GM19099 (cell line): ENCODE data around the gene GBE1.

Source experiments
- POLR2A ChIP-seq: IDR thresholded peaks from 3 replicates; pipeline ENCODE4 v1.6.1; 2011; ENCODE audit warnings: low read depth; ENCODE audit not compliant: insufficient read length; ENCODE audit errors: extremely low read depth

The GBE1 gene

GRCh38 chr3:81760924-81761903 lies at the start of gene GBE1:
Gene GBE1 (minus strand): TSS chr3:81761645. CDS start chr3:81761517, 128 bp downstream.
- peak; percentile 89 for TF ChIP-seq POLR2A

DNA sequence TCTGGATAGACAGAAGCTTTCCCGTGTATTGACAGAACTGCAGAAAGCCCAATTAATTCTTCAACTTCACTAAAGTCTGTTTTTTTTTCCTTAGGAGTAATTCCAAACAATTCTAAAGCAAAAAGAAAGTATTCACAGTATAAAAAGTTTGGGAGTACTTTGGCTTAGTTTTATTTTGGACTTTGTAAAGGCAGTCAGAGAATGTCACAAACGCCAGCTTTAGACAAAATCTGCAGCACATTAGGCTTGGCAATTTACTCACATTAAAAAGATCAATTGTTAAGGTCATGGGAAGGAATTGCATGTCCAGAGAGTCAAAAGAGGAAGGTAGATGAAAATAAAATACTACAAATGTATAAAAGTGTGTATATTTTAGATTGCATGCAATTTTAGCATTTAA lies 47.5 kb upstream of the GBE1 start:
- no peak for TF ChIP-seq POLR2A

GRCh38 chr3:81799403-81799802 lies 38.0 kb upstream of the GBE1 start:
- no peak for TF ChIP-seq POLR2A

DNA sequence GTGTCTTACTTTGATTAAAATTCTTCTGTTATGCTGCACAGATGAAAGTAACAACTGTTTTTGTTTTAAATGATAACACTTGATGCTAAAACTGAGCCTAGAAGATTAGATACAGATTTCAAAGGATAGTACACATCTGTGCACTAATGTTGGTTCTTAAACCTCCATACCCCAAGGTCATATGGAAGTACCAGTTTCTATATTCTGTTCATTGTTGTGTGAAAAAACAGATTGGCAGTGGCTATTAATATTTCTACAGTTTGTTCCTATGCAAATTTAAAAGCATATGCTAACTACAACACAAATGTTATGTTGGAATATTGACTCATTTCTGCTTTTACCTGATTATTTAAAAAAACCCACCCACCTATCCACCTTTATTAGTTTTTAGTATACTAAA lies 32.0 kb upstream of the GBE1 start:
- no peak for TF ChIP-seq POLR2A

- TF ChIP-seq POLR2A = no peak
These were observed 28.7 kb upstream of the GBE1 start for GRCh38 chr3:81790117-81790516.

GRCh38 chr3:81789691-81790090 lies 28.2 kb upstream of the GBE1 start:
- no peak for TF ChIP-seq POLR2A

DNA sequence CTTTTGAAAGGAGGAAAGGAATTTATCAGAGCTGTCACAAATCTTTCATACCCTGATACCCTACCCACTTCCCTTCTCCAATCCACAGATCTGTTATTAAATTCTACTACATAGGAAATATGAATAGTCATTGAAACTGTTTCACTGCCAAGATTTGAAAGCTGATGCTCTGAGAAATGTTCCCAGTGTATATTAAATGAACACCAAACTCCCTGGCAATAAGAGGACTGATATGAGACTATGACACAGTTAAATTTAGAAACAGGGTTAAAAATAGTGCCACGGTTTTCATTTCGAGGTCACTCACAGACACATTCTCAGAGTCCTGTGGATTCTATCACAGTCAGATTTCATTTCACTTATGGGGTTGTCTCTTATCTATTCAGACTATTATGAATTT lies 27.2 kb upstream of the GBE1 start:
- TF ChIP-seq POLR2A = no peak

DNA sequence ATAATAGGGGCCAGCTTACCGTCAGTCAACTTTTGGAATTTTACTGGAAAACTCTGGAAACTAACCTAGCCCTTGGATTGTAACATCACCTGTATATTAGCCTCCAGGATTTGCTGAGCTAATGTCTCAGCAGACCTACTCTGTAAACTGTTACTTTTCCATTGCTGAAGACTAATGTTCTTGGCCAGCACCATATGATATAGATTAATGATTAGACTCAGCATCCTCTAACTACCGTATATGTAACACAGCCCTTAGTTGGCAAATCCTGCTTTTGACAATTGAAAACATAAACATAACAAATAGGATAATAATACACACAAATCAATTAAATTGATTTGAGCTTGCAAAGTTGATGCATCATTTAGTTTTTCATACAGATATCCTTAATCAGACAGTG lies 26.6 kb upstream of the GBE1 start:
- no peak for TF ChIP-seq POLR2A

DNA sequence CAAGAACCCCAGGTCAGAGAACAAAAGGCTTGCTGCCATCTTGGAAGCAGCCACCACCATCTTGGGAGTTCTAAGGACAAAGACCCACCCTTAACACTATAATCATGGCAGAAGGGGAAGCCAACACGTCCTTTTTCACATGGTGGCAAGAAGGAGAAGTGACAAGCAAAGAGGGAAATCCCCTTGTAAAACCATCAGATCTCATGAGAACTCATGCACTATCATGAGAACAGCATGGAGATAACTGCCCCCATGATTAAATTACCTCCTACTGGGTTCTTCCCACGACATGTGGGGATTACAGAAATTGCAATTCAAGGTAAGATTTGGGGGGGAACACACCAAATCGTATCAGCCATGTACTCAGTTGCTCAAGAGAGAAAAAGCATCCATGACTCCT lies 21.1 kb upstream of the GBE1 start:
- TF ChIP-seq POLR2A = no peak

GRCh38 chr3:81778678-81779182 lies 17.3 kb upstream of the GBE1 start:
- TF ChIP-seq POLR2A = no peak

DNA sequence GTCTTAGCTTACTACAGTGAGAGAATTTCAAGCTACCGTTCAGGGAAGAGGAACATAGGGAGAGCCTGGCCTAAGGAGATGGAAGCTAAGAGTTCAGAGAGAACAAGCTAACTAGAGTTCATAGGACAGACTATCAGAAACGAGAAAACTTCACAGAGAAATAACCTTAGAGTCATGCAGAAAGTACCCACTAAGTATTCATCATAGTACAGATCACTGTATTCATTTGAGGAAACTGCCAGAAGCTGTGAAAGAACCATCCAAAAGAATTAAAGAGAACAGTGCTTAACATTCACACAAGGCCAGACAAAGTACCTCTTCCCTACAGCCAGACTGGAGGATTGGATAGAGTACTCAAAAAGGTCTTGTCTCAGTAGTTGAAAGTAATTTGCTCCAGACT lies 15.2 kb upstream of the GBE1 start:
- TF ChIP-seq POLR2A = no peak

DNA sequence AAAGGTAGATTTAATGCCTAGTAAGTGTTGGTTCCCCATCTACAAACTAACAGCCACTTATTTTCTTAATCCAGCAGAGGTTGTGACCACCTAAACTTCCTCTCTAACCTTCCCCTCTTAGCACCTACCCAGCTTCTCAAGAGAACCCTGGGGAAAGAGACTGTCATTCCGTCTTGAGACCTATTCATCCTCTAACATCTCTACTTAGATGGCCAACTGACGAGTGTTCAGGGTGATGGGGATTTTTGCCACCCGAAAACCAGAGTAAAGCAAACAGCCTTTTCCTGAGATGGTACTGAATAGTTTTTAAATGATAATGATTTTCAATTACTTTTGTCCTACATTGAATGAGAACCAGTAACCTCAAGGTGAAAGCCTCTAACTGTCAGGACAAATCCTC lies 9.3 kb upstream of the GBE1 start:
- TF ChIP-seq POLR2A = no peak

GRCh38 chr3:81769299-81769698 lies 7.9 kb upstream of the GBE1 start:
- TF ChIP-seq POLR2A = no peak

DNA sequence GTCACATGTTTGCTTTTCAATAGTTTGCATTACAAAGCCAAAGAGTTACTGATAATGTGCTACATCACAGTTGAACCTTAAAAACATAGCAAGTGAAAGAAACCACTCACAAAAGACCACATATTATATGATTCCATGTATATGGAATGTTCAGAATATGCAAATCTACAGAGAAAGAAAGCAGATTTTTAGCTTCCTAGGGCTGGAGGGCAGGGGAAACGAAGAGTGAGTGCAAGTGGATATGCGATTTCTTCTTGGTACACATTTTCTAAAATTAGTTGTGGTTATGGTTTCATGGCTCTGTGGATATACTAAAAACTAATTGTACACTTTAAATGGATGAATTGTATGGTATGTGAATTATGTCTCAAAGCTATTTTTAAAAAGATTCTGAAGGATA lies 4.0 kb upstream of the GBE1 start:
- TF ChIP-seq POLR2A = no peak

- no peak for TF ChIP-seq POLR2A
These were observed 3.2 kb upstream of the GBE1 start for GRCh38 chr3:81764665-81765064.

DNA sequence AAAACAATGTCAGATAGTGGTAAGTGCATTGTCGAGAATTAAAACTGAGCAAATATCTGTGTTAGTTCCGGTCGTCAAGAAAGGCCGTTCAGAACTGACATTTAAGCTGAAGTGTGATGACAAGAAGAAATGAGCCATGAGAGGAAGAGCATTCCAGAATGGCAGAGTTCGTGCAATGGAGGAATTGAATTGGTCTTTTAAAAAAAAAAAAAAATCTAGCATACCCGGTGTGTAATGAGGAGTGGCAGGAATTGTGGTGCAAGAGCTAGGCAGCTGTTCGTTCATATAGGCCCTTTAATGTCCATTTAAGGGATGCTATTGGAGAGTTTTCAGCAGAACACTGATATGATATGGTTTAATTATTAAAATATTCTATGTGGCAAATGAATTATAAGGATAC lies 2.6 kb upstream of the GBE1 start:
- TF ChIP-seq POLR2A = no peak

GRCh38 chr3:81763001-81763400 lies 1.6 kb upstream of the GBE1 start:
- TF ChIP-seq POLR2A = no peak

DNA sequence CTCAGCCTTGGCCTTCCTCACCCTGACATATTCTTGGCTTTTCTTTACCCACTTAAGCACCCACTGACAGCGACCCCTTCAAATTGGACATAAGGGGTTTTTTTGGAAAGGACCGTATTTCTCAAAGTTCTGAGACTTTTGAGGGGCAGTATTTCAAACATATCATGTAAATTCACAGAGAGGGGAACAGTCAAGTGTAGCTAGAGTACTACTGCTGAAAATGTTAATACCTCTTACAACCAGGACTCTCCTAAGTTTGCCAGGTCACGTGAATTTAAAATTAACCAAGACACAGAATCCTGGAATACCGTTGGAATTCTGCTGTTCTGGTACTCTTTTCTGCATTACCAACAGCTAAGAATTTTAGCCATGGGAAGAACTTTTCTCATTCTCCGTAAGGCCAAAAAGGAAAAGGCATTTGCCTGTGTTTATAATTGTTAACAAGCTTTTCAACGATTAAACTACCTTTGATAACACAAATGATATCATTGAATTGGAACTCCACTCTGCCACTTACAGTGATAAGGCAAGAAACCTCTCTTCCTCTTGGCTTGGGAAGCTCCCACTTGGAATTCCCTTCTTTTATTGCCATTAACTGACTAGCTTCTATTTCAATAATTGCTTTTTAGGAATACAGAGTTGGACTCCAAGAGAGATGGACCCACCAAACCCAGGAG lies 597 bp upstream of the GBE1 start:
- no peak for TF ChIP-seq POLR2A
